Type B pancreatic cell (in vitro differentiated cells): ENCODE results near the gene SLC16A12. TPM values are rescaled to one million over a fixed set of nuclear protein-coding genes. Genes with fewer than 3 reads are reported as not detected.
A peak's percentile ranks its signal among the peaks of the same experiment; 100 is the strongest.
"Not testable (repeated sequence)": the region's sequence is repeated elsewhere in the genome, so short reads cannot be mapped to it uniquely, and the experiment has no call there.

Source experiments
- DNase-seq: peaks from one replicate; pipeline ENCODE4 v3.0.0; 2021; ENCODE audit warnings: mixed read lengths; ENCODE audit not compliant: unreplicated experiment; ENCODE audit errors: extremely low spot score
- H3K27ac Mint-ChIP-seq: 2 replicates; pipeline ENCODE4 v1.8.0; 2021; ENCODE audit warnings: mild to moderate bottlenecking, mixed read lengths
- H3K27me3 Mint-ChIP-seq: 2 replicates; pipeline ENCODE4 v1.8.0; 2021; ENCODE audit warnings: mixed read lengths
- H3K36me3 Mint-ChIP-seq: 2 replicates; pipeline ENCODE4 v1.8.0; 2021; ENCODE audit warnings: mixed read lengths
- H3K4me1 Mint-ChIP-seq: one replicate; pipeline ENCODE4 v1.8.0; 2021; ENCODE audit warnings: mixed read lengths; ENCODE audit not compliant: unreplicated experiment
- H3K4me3 Mint-ChIP-seq: 2 replicates; pipeline ENCODE4 v1.8.0; 2021; ENCODE audit warnings: mild to moderate bottlenecking, mixed read lengths
- H3K9me3 Mint-ChIP-seq: 2 replicates; pipeline ENCODE4 v1.8.0; 2021; ENCODE audit warnings: mixed read lengths
- total RNA-seq: library from RNA; stranded (reverse); gene quantifications from 2 replicates; pipeline ENCODE4 v1.2.1, GENCODE V29; 2021; ENCODE audit warnings: low replicate concordance
- TF ChIP-seq, protein P1 (sequence below): fragments of 200-600 bp; sonication (generic); conservative IDR thresholded peaks from 2 replicates; pipeline ENCODE4 v1.5.0; 2021; ENCODE audit warnings: antibody characterized with exemption, mild to moderate bottlenecking

Gene SLC16A12
- total RNA-seq, 1 donor from 2014 or later: 3.7 TPM

DNA sequence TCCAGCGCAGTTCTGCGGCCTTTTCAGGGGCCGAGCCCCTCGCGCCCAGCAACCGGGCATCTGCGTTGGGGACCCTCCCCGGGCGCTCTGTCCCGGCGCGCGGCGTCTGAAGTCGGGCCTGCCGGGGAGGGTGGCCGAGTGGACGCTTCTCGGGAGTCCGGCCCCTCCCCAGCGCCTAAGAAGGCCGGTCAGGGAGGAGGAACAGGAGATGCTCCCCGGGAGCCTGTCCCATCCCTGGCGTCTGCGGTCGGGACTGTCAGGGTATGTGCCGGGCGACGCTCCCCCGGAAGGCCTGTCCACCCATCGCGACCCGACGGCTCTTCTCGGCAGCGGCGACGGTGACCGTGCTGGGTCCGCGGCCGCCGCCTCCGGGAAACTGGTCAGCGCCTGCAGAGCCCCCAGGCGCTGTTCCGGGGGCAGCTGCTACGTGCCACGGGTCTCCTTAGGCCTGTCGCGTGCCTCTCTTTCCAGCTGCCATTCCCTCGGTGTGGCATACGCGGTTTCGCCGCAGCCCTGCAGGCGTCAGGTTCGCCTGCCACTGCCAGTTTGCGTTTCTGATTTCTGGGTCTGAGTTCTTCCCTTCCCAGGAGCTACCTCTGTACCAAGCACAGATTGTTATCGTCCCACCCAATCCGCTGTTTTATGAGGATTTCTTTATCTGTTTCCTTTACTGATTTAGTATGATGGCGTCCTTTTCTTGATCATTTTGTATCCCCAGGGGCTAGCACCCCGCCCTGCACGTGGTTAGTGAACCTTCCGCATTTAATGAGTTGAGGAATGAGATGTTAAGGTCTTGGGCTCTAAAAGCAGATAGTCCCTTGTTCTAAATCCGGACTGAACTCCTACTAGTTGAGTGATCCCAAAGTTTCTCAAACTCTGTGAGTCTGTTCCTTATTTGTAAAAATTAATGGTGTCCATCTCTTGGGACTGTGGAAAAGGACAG lies 120.2 kb downstream of the SLC16A12 start:
- Mint-ChIP-seq H3K36me3 (peaks cover 24% of the 10 kb centered on the region), H3K4me3 (peak overlapping the region; percentile 98), H3K27me3 (no peaks in the 10 kb centered on the region), H3K27ac (peak overlapping the region; percentile 93), H3K4me1 (peaks cover 22% of the 10 kb centered on the region), H3K9me3 (no peaks in the 10 kb centered on the region)
- DNase-seq: peak; percentile 69
- TF ChIP-seq, protein P1, sequence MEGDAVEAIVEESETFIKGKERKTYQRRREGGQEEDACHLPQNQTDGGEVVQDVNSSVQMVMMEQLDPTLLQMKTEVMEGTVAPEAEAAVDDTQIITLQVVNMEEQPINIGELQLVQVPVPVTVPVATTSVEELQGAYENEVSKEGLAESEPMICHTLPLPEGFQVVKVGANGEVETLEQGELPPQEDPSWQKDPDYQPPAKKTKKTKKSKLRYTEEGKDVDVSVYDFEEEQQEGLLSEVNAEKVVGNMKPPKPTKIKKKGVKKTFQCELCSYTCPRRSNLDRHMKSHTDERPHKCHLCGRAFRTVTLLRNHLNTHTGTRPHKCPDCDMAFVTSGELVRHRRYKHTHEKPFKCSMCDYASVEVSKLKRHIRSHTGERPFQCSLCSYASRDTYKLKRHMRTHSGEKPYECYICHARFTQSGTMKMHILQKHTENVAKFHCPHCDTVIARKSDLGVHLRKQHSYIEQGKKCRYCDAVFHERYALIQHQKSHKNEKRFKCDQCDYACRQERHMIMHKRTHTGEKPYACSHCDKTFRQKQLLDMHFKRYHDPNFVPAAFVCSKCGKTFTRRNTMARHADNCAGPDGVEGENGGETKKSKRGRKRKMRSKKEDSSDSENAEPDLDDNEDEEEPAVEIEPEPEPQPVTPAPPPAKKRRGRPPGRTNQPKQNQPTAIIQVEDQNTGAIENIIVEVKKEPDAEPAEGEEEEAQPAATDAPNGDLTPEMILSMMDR: peak; percentile 55

DNA sequence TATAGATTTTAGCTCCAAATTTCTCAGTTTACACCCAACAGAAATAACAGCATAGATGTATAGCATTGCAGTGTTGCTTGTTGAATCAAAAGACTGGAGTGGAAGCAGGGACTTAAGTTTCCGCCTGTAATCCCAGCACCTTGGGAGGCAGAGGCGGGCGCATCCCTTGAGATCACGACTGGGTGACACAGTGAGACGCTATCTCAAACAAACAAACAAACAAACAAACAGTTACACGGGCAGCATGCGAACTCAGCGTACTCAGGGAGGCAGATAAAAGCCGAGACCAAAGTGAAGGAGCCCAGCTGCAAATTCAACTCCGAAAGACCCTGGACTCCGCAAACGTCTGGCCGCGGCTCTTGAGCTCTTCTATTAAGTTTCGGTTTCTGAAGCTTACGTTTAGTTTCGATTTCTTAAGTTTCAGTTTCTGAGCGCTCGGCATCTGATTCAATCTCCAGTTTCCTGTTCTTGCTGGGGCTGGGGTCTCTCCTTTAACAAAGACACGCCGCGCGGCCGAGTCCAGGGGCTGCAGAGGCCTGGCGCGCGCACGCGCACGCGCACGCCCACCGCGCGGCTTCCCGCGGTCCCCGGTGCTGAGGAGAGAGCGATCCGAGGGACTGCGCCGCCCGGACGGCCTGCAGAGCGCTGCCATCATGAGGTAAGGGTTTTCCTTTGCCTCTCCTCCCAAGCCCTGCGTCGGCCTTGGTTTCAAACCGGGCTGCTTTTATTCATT lies 121.1 kb downstream of the SLC16A12 start, which contains the start of gene IFIT5:
Gene IFIT5 (plus strand): TSS at position 423 of the 733 bp plus-strand sequence. CDS start 231 bp downstream, at position 654.
- Mint-ChIP-seq H3K27ac (peak within 1 kb of the TSS; percentile 99), H3K27me3 (no peaks in the 10 kb centered on the region), H3K4me3 (peak within 1 kb of the TSS; percentile 98), H3K4me1 (peaks cover 22% of the 10 kb centered on the region), H3K36me3 (peaks cover 25% of the 10 kb centered on the region), H3K9me3 (no peaks in the 10 kb centered on the region)
- TF ChIP-seq, protein P1: no peak
- peak; percentile 87 for DNase-seq

DNA sequence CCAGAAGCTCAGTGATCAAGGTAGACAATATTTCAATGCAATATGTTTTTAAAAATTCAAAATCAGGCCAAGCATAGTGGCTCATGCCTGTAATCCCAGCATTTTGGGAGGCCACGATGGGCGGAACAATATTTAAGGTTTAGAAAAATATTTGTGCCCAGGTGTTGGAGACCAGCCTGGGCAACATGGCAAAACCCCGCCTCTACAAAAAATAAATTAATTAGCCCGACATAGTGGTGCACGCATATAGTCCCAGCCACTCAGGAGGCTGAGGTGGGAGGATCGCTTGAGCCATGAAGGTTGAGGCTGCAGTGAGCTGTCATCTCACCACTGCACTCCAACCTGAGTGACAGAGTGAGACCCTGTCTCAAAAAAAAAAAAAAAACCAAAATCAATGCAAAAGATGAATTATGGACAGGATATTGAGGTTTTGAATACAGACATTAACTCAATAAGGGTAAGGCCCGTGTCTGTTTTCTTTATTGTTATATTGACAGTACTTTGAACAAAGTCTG lies 121.9 kb downstream of the SLC16A12 start:
- TF ChIP-seq, protein P1: no peak
- no peaks in the 10 kb centered on the region for H3K9me3 Mint-ChIP-seq
- peak overlapping the region; percentile 99 for H3K27ac Mint-ChIP-seq
- H3K4me1 Mint-ChIP-seq: peaks cover 22% of the 10 kb centered on the region
- peaks cover 25% of the 10 kb centered on the region for H3K36me3 Mint-ChIP-seq
- peak overlapping the region; percentile 97 for H3K4me3 Mint-ChIP-seq
- no peak for DNase-seq
- H3K27me3 Mint-ChIP-seq: no peaks in the 10 kb centered on the region

DNA sequence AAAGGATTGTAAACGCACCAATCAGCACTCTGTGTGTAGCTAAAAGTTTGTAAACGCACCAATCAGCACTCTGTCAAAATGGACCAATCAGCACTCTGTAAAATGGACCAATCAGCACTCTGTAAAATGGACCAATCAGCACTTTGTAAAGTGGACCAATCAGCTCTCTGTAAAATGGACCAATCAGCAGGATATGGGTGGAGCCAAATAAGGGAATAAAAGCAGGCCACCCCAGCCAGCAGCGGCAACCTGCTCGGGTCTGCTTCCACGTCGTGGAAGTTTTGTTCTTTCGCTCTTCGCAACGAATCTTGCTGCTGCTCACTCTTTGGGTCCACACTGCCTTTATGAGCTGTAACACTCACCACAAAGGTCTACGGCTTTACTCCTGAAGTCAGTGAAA lies 123.1 kb downstream of the SLC16A12 start:
- DNase-seq, H3K27ac Mint-ChIP-seq, H3K9me3 Mint-ChIP-seq, H3K27me3 Mint-ChIP-seq: not testable (repeated sequence)
- Mint-ChIP-seq H3K4me1 (peaks cover 18% of the 10 kb centered on the region), H3K4me3 (peak overlapping the region; percentile 61), H3K36me3 (peaks cover 18% of the 10 kb centered on the region)

DNA sequence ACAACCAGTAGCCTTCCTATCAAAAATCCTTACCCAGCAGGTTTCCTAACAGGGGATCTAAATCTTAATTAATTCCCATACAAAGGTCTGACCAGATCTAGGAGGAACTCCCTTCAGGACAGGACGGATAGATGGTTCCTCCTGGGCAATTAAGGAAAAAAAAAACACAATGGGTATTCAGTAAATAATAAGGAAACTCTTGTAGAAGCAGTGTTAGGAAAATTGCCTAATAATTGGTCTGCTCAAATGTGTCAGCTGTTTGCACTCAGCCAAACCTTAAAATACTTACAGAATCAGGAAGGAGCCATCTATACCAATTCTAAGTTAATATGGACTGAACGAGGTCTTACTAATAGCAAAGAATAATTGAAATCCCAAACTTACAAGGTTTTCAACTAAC lies 124.3 kb downstream of the SLC16A12 start:
- not testable (repeated sequence) for DNase-seq, H3K4me3 Mint-ChIP-seq, H3K27ac Mint-ChIP-seq, H3K9me3 Mint-ChIP-seq, H3K27me3 Mint-ChIP-seq
- H3K36me3 Mint-ChIP-seq: peaks cover 17% of the 10 kb centered on the region
- peaks cover 16% of the 10 kb centered on the region for H3K4me1 Mint-ChIP-seq

DNA sequence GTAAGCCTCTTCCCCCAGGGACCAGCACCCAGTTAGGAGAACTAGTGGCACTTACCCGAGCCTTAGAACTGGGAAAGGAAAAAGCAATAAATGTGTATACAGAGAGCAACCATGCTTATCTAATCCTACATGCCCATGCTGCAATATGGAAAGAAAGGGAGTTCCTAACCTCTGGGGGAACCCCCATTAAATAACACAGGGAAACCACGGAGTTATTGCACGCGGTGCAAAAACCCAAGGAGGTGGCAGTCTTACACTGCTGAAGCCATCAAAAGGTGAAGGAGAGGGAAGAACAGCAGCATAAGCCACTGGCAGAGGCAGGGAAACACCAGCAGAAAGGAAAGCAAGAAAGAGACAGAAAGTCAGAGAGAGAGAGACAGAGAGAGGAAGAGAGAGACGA lies 124.8 kb downstream of the SLC16A12 start:
- DNase-seq, H3K9me3 Mint-ChIP-seq, H3K4me3 Mint-ChIP-seq, H3K27me3 Mint-ChIP-seq: not testable (repeated sequence)
- Mint-ChIP-seq H3K4me1 (peaks cover 13% of the 10 kb centered on the region), H3K27ac (peak overlapping the region; percentile 16), H3K36me3 (peaks cover 17% of the 10 kb centered on the region)

DNA sequence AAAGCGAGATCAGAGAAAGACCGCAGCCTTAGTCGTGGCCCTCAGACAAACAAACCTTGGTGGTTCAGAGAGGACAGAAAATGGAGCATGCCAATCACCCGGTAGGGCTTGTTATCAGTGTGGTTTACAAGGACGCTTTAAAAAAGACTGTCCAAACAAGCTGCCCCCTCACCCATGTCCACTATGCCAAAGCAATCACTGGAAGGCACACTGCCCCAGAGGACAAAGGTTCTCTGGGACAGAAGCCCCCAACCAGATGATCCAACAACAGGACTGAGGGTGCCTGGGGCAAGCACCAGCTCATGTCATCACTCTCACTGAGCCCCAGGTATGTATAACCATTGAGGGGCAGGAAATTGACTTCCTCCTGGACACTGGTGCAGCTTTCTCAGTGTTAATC lies 126.1 kb downstream of the SLC16A12 start:
- not testable (repeated sequence) for H3K4me1 Mint-ChIP-seq, H3K4me3 Mint-ChIP-seq, H3K27me3 Mint-ChIP-seq, DNase-seq, H3K27ac Mint-ChIP-seq, H3K9me3 Mint-ChIP-seq
- peaks cover 18% of the 10 kb centered on the region for H3K36me3 Mint-ChIP-seq

DNA sequence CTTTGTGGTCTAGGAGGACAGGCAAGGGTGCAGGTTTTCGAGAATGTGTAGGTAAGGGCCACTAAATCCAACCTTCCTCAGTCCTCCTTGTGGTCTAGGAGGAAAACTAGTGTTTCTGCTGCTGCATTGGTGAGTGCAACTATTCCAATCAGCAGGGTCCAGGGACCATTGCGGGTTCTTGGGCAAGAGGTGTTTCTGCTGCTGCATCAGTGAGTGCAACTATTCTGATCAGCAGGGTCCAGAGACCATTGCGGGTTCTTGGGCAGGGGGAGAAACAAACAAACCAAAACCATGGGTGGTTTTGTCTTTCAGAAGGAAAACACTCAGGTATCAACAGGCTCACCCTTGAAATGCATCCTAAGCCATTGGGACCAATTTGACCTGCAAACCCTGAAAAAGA lies 127.6 kb downstream of the SLC16A12 start:
- H3K4me1 Mint-ChIP-seq, H3K27ac Mint-ChIP-seq, H3K9me3 Mint-ChIP-seq, H3K27me3 Mint-ChIP-seq, H3K4me3 Mint-ChIP-seq, DNase-seq: not testable (repeated sequence)
- H3K36me3 Mint-ChIP-seq: peaks cover 22% of the 10 kb centered on the region

DNA sequence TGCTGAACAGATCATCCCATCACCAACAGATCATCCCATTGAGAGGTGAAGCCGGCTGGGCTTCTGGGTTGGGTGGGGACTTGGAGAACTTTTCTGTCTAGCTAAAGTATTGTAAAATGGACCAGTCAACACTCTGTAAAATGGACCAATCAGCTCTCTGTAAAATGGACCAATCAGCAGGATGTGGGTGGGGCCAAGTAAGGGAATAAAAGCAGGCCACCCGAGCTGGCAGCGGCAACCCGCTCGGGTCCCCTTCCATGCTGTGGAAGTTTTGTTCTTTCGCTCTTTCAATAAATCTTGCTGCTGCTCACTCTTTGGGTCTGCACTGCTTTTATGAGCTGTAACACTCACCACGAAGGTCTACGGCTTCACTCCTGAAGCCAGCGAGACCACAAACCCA lies 129.2 kb downstream of the SLC16A12 start:
- not testable (repeated sequence) for H3K4me3 Mint-ChIP-seq, H3K27me3 Mint-ChIP-seq, H3K4me1 Mint-ChIP-seq, H3K9me3 Mint-ChIP-seq, DNase-seq, H3K27ac Mint-ChIP-seq
- H3K36me3 Mint-ChIP-seq: peaks cover 22% of the 10 kb centered on the region
